Thyroid gland (tissue), 4 donors: Measurements from ENCODE around the gene ATP6V1C2. TPM values are rescaled to one million over a fixed set of nuclear protein-coding genes. Genes with fewer than 3 reads are reported as not detected.
"Not testable (repeated sequence)": the region's sequence is repeated elsewhere in the genome, so short reads cannot be mapped to it uniquely, and the experiment has no call there.

Experiments
- DNase-seq, 2 donors: peaks; one replicate each; pipeline ENCODE4 v3.0.0-alpha.2; 2019
- H3K27ac ChIP-seq, 3 donors: fragments of 200-600 bp; sonication (generic); 1 replicate in 2 of 3; 2 replicates in 1 of 3; pipeline ENCODE4 v1.5.1; 2016 to 2019; ENCODE audit warnings: mild to moderate bottlenecking in 1 of 3, moderate library complexity in 1 of 3
- H3K27me3 ChIP-seq: fragments of 200-600 bp; sonication (generic); one replicate; pipeline ENCODE4 v1.5.1; 2019
- H3K36me3 ChIP-seq, 2 donors: fragments of 200-600 bp; sonication (generic); one replicate each; pipeline ENCODE4 v1.5.1; 2016 to 2019
- H3K4me1 ChIP-seq, 2 donors: fragments of 200-600 bp; sonication (generic); one replicate each; pipeline ENCODE4 v1.5.1; 2017 to 2019
- H3K4me3 ChIP-seq, 3 donors: fragments of 200-600 bp; sonication (generic); replicated peaks in 1 of 3; 1 replicate in 2 of 3; 2 replicates in 1 of 3; pipeline ENCODE4 v1.5.1; 2016; ENCODE audit warnings: mild to moderate bottlenecking in 1 of 3
- H3K9me3 ChIP-seq: fragments of 200-600 bp; sonication (generic); one replicate; pipeline ENCODE4 v1.5.1; 2017
- POLR2A ChIP-seq, 2 donors: fragments of 450-650 bp; IDR thresholded peaks; one replicate each; pipeline ENCODE4 v1.6.1; 2017; ENCODE audit warnings: antibody characterized with exemption in 2 of 2, mild to moderate bottlenecking in 2 of 2, moderate library complexity in 1 of 2
- whole genome bisulfite sequencing, 2 donors: methylation state at CpG; one replicate each; pipeline ENCODE4 v1.1.5; 2017; 5-methylcytosine and 5-hydroxymethylcytosine counted together
- intact Hi-C: fragments of 100-400 bp; cut with DNase I; formaldehyde crosslinking; loops from one replicate; pipeline ENCODE4 v1.15.1; 2023
- total RNA-seq, 4 donors: library from RNA; depleted of rRNA; stranded (reverse); fragments of >200 nt; gene quantifications; one replicate each; pipeline ENCODE4 v1.2.3, GENCODE V29; 2016
- TF ChIP-seq, protein P1 (sequence below), 6 experiments: fragments of 200-600 bp in 3 of 6; fragments of 450-650 bp in 3 of 6; sonication (generic) in 3 of 6; IDR thresholded peaks; one replicate each; pipeline ENCODE4 v1.5.1; 2016 to 2019; ENCODE audit warnings: antibody characterized with exemption in 6 of 6, mild to moderate bottlenecking in 2 of 6, inconsistent platforms in 1 of 6, moderate library complexity in 1 of 6

ATP6V1C2 gene
- total RNA-seq, 4 donors from 2014 or later, result not detected

- DNase-seq, result no peak
- WGBS, 2 donors, result 86 to 88% methylated on average over 8 of the region's 8 CpGs
- Histone ChIP-seq H3K4me3 (no peak overlapping the region), H3K36me3 (peaks cover 35 to 48% of the 10 kb centered on the region in 2 donors), H3K27ac (no peak overlapping the region), H3K27me3 (no peaks in the 10 kb centered on the region), H3K9me3 (no peaks in the 10 kb centered on the region), H3K4me1 (no peaks in the 10 kb centered on the region)
- intact Hi-C loops, result no loop called here
- TF ChIP-seq POLR2A (IDR thresholded peaks at IDR 0.05), result no peak
- TF ChIP-seq, protein P1, sequence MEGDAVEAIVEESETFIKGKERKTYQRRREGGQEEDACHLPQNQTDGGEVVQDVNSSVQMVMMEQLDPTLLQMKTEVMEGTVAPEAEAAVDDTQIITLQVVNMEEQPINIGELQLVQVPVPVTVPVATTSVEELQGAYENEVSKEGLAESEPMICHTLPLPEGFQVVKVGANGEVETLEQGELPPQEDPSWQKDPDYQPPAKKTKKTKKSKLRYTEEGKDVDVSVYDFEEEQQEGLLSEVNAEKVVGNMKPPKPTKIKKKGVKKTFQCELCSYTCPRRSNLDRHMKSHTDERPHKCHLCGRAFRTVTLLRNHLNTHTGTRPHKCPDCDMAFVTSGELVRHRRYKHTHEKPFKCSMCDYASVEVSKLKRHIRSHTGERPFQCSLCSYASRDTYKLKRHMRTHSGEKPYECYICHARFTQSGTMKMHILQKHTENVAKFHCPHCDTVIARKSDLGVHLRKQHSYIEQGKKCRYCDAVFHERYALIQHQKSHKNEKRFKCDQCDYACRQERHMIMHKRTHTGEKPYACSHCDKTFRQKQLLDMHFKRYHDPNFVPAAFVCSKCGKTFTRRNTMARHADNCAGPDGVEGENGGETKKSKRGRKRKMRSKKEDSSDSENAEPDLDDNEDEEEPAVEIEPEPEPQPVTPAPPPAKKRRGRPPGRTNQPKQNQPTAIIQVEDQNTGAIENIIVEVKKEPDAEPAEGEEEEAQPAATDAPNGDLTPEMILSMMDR (IDR thresholded peaks at IDR 0.05), result no peak
Measured at GRCh38 chr2:10798783-10799182, 77.4 kb downstream of the ATP6V1C2 start.

DNA sequence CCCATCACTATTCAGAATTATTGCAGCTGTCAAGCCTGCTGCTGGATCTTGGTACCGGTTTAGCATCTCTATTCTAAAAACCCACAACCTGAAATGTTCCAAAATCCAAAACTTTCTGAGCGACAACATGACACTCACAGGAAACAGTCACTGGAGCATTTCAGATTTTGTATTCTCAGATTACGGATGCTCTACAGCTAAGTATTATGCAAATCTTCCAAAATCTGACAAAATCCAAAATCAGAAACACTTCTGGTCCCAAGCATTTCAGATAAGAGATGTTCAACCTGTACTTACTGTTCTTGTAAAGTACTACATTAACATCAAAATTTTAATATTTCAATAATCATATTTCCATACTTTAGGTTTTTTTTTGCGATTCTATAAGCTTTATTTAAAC is 78.7 kb downstream of the ATP6V1C2 start:
- TF ChIP-seq, protein P1 (IDR thresholded peaks at IDR 0.05), result no peak
- no peak for TF ChIP-seq POLR2A (IDR thresholded peaks at IDR 0.05)
- 95 to 97% methylated on average over 4 of the region's 4 CpGs for WGBS, 2 donors
- no peak overlapping the region for H3K27ac ChIP-seq
- intact Hi-C loops, result no loop called here
- H3K9me3 ChIP-seq, result no peaks in the 10 kb centered on the region
- DNase-seq, result no peak
- no peaks in the 10 kb centered on the region for H3K27me3 ChIP-seq
- no peak overlapping the region for H3K4me3 ChIP-seq
- no peaks in the 10 kb centered on the region for H3K4me1 ChIP-seq
- peaks cover 35 to 39% of the 10 kb centered on the region in 2 donors for H3K36me3 ChIP-seq

- WGBS, 2 donors, result 88 to 91% methylated on average over 8 of the region's 8 CpGs
- DNase-seq, result no peak
- Histone ChIP-seq H3K4me3 (no peak overlapping the region), H3K4me1 (peaks cover 4% of the 10 kb centered on the region in 2 donors), H3K27me3 (no peaks in the 10 kb centered on the region), H3K27ac (no peak overlapping the region), H3K36me3 (peaks cover 15 to 19% of the 10 kb centered on the region in 2 donors), H3K9me3 (no peaks in the 10 kb centered on the region)
- no peak for TF ChIP-seq POLR2A (IDR thresholded peaks at IDR 0.05)
- TF ChIP-seq, protein P1 (IDR thresholded peaks at IDR 0.05), result no peak
- intact Hi-C loops, result no loop called here
Measured at GRCh38 chr2:10802657-10803056, 81.2 kb downstream of the ATP6V1C2 start.

DNA sequence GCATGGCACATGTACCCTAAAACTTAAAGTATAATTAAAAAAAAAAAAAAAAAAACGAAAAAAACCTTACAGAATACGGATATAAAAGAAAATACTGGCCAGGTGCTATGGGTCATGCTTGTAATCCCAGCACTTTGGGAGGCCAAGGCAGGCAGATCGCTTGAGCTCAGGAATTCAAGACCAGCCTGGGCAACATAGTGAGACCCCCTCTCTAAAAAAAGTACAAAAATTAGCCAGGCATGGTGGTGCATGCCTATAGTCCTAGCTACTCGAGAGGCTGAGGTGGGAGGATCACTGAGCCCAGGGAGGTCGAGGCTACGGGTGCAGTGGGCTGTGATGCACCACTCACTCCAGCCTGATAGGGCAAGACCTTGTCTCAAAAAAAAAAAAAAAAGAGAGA is 84.6 kb downstream of the ATP6V1C2 start:
- DNase-seq, H3K27me3 ChIP-seq, H3K4me3 ChIP-seq, intact Hi-C loops, H3K27ac ChIP-seq, H3K9me3 ChIP-seq: not testable (repeated sequence)
- WGBS, 2 donors, result 92% methylated on average over 6 of the region's 6 CpGs
- H3K4me1 ChIP-seq, result peaks cover 13 to 24% of the 10 kb centered on the region in 2 donors
- peaks cover 10 to 11% of the 10 kb centered on the region in 2 donors for H3K36me3 ChIP-seq

DNA sequence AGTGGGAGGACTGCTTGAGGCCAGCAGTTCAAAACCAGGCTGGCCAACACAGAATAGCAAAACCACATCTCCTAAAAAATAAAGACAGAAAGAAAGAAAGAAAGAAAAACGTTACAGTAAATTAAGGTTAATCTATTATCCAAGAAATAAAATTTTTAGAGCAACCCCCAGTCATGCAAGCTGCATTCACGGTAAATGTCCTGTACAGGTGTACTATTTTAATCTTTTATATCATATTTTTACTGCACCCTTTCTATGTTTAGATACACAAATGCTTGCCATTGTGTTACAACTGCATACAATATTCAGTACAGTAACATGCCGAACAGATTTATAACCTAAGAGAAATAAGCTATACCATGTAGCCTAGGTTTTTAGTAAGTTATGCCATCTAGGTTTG is 85.1 kb downstream of the ATP6V1C2 start:
- TF ChIP-seq POLR2A (IDR thresholded peaks at IDR 0.05), result no peak
- TF ChIP-seq, protein P1 (IDR thresholded peaks at IDR 0.05), result no peak
- DNase-seq, result no peak
- no peaks in the 10 kb centered on the region for H3K9me3 ChIP-seq
- H3K4me3 ChIP-seq, result no peak overlapping the region
- no peak overlapping the region for H3K27ac ChIP-seq
- 73 to 89% methylated on average over 3 of the region's 3 CpGs for WGBS, 2 donors
- no peaks in the 10 kb centered on the region for H3K27me3 ChIP-seq
- intact Hi-C loops, result no loop called here
- peaks cover 16 to 30% of the 10 kb centered on the region in 2 donors for H3K4me1 ChIP-seq
- peaks cover 4 to 6% of the 10 kb centered on the region in 2 donors for H3K36me3 ChIP-seq
